T-helper 22 cell (primary cell): ENCODE results near the gene SERPINF2.
"Not testable (repeated sequence)": the region's sequence is repeated elsewhere in the genome, so short reads cannot be mapped to it uniquely, and the experiment has no call there.

ENCODE experiments used
- DNase-seq: peaks from one replicate; pipeline ENCODE4 v3.0.0-alpha.2; 2020; ENCODE audit warnings: low read depth

The SERPINF2 gene

GRCh38 chr17:1762901-1763898, 20.5 kb downstream of the SERPINF2 start:
- DNase-seq, result no peak

GRCh38 chr17:1764284-1764683, 21.6 kb downstream of the SERPINF2 start:
- DNase-seq, result no peak

DNA sequence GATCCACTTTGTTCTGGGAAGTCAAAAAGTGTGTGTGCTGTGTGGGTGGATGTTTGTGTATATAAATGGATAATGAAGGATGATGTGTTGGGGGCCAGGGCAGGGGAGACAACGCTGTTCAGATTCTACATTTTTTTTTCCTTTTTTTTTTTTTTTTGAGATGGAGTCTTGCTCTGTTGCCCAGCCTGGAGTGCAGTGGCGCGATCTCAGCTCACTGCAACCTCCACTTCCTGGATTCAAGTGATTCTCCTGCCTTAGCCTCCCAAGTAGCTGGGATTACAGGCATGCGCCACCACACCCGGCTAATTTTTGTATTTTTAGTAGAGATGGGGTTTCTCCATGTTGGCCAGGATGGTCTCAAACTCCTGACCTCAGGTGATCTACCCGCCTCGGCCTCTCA, 22.0 kb downstream of the SERPINF2 start:
- DNase-seq, result not testable (repeated sequence)

- DNase-seq, result no peak
Observed at GRCh38 chr17:1765576-1765975, 22.9 kb downstream of the SERPINF2 start.

GRCh38 chr17:1766382-1767135, 23.9 kb downstream of the SERPINF2 start:
- no peak for DNase-seq

DNA sequence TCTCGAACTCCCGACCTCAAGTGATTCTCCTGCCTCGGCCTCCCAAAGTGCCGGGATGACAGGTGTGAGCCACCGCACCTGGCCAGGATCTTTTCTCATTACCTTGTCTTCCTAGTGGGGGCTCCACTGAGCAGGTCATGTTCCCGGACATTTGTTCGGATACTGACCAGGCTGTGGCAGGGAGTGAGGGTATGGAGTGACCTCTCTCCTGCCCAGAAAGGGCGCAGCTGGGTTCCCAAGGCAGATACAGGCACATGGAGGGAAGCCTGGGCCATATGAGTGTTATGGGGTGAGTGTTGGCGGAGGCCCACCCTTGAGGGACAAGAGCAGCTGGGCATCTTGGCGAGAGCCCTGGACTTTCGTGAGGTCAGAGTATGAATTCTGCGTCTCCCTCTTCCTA, 24.7 kb downstream of the SERPINF2 start:
- no peak for DNase-seq

GRCh38 chr17:1769822-1770477, 27.3 kb downstream of the SERPINF2 start:
- DNase-seq, result no peak

DNA sequence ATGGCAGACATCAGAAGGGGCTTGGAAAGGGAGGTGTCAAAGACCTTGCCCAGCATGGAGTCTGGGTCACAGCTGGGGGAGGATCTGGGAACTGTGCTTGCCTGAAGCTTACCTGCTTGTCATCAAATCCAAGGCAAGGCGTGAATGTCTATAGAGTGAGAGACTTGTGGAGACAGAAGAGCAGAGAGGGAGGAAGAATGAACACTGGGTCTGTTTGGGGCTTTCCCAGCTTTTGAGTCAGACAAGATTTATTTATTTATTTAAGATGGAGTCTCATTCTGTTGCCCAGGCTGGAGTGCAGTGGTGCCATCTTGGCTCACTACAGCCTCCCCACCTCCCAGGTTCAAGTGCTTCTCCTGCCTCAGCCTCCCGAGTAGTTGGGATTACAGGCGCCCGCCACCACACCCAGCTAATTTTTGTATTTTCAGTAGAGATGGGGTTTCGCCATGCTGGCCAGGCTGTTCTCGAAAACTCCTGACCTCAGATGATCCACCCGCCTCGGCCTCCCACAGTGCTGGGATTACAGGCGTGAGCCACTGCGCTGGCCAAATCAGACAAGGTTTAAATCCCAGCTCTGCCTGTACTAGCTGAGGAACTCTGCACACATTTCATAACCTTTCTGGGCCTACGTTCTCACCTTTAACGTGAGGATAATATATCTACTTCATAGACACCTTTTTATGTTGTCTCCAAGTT, 30.5 kb downstream of the SERPINF2 start:
- DNase-seq, result not testable (repeated sequence)

- no peak for DNase-seq
Observed at GRCh38 chr17:1773696-1774181, 31.1 kb downstream of the SERPINF2 start.

DNA sequence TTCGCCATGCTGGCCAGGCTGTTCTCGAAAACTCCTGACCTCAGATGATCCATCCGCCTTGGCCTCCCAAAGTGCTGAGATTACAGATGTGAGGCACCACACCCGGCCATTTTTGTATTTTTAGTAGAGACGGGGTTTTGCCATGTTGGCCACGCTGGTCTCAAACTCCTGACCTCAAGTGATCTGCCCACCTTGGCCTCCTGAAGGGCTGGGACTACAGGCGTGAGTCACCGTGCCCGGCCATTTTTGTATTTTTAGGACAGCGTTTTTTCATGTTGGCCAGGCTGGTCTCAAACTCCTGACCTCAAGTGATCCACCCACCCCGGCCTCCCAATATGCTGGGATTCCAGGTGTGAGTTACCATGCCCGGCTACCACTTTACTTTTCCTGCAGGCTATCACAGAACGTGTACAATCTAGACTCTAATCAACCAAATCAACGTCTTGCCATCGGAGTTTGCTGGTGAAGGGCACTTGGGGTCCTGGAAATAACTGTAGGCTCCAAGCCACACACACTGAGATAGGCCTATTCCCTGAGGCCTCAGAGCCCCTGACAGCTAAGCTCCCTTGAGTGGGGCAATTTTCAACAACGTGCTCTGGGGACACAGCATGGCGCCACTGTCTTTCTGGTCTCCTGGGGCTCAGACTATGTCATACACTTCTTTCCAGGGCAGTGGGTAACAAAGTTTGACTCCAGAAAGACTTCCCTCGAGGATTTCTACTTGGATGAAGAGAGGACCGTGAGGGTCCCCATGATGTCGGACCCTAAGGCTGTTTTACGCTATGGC, 31.9 kb downstream of the SERPINF2 start:
- no peak for DNase-seq

DNA sequence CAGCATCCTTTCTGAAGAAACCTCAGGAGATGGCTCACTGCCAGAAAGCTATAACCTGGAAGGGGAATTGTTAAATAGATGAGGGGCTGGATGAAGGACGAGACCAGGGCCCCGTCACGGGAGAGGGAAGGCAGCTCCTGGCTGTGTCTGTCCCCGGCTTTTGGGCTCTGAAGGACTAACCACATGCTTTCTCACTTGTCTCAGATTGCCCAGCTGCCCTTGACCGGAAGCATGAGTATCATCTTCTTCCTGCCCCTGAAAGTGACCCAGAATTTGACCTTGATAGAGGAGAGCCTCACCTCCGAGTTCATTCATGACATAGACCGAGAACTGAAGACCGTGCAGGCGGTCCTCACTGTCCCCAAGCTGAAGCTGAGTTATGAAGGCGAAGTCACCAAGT, 33.7 kb downstream of the SERPINF2 start:
- no peak for DNase-seq

DNA sequence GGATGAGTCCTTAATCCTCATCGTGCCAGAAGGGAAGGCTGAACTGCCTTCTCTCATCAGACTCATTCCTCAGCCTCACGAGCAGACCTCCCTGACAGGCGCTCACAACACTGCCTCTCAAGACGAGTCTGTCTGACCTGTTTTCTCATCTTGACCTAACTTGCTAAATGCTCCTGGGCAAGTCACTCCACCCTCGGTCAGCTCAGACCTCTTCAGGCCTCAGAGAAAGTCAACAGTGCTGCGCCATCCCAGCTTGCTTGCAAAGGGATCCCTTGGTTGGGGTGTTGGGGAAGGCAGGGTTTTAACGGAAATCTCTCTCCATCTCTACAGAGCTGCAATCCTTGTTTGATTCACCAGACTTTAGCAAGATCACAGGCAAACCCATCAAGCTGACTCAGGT, 34.2 kb downstream of the SERPINF2 start:
- DNase-seq, result no peak

DNA sequence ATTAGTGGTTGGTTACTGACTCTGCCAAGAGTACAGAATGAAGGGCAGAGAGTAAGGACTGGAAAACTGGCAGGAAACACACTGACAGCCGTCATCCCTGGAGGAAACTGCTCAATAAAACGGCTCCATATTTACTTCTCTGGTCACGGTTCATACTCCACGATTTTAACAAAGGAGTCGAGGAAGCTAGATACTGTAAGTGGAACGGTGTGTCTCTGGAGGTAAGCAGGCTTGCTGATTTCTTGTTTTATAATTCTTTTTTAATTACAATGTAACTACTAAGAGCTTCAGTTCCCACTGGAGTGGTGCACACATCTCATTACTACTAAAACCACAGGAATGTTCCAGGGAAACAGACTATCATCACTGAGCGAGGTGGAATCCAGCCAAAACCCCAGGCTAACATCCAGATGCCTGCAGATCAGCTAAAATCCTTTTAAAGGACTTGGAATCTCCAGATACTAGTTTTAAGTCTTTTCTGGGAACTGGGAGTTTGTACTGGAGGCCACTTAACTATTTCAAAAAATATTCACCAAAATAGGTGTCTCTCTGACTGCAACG, 37.0 kb downstream of the SERPINF2 start:
- DNase-seq, result no peak

GRCh38 chr17:1782171-1782567, 39.5 kb downstream of the SERPINF2 start:
- DNase-seq, result no peak

- DNase-seq, result no peak
Observed at GRCh38 chr17:1783271-1783670, 40.6 kb downstream of the SERPINF2 start.

GRCh38 chr17:1783834-1784611, 41.4 kb downstream of the SERPINF2 start:
- no peak for DNase-seq

DNA sequence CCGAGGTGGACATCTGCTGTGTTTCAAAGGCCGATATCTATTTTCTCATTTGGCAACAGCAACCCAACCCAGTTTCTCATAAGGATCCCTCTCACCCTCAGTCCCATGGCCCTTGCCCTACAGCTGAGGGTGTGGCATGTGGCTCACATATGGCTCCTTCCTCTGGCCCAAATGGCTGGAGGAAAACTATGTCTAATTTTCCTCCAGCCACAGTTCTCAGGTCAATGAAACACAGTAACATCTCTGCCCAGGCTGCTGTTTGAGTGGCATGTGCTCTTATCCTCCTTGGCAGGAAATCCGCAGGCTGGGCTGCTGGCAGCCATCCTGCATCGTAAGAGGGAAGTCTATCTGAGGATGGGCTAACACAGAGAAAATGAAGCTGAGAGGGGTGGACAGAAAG, 43.3 kb downstream of the SERPINF2 start:
- DNase-seq, result no peak

- no peak for DNase-seq
Observed at GRCh38 chr17:1786708-1787107, 44.0 kb downstream of the SERPINF2 start.

DNA sequence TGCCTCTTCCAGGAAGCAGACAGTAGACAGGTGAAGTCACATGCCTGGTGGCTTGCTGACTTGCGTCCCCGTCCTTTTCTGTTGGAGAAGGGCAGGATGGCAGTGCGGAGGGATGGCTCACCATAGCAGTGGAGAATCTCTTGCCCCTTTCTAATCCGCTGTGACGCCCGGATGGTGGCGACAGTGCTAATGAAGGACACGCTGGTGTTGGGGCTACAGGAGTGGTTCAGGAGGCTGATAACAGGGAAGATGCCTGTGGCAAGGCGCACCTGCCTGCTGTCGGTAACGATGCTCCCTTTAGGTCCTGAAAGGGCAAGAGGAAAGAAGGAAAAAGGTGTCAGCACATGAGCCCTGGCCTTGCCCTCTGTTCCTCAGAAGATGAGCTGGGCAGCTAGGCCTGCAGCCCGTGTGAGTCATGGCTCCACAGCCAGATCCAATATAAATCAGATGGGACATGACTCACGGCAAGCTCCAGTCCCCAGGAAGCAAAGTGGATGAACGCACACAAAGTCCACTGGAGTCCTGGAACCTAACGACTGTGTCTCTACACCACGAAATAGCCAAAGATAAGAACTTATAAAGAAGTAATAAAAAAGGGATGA, 44.7 kb downstream of the SERPINF2 start:
- no peak for DNase-seq
